Stimulated activated CD8-positive, alpha-beta memory T cell treated with anti-CD3 and anti-CD28 coated beads, Interleukin-4, amount 100 ng/mL, for 1 hour (primary cell): Measurements from ENCODE around the gene TRIM41.
"Not testable (repeated sequence)": the region's sequence is repeated elsewhere in the genome, so short reads cannot be mapped to it uniquely, and the experiment has no call there.

Experiments
- DNase-seq, 2 donors: peaks; one replicate each; pipeline ENCODE4 v3.0.0-alpha.2; 2020; ENCODE audit warnings: low read depth in 2 of 2, low spot score in 1 of 2

Gene TRIM41

DNA sequence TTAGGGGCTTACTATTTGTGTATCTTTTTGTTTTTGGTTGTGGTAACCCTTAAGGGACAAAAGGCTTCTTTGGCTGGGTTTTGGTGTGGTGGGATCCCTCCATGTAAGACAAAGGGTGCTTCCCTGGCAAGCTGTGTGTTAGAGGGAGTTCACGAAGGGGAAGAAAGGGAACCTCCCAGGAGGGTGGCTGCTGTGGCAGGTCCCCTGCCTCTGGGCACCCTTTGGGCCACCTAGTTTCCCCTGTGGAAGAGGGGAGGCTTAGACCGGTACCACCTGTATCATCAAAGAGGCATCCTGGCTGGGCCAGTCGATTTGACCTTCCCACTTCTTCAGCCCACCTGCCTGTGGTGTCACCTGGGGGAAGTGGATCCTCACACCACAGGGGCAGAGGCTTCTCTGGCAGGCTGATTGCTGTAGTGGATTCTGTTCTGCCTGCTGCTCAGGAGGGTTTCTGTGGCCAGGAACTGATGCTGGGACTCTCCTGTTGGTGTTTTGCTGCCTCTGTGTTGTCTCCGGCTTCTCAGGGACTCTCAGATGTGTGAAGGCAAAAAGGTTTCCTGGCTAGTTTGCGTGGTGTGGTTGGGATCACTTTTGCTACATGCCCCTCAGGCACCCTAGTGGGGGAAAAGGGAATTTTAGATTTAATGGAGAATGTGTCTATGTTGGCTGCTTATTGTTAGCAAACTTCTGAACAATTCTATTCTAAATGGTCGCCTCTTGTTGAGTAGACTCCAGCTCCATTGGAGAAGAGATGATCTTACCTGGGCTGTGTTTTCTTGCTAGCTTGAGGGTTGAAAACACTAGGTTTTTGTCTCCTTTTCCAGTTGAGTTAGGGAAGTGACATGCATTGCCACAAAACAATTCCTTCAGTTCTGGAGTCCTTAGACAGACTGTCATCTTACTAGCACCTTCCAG is 61.0 kb downstream of the TRIM41 start:
- not testable (repeated sequence) for DNase-seq
